HepG2 (cell line): ENCODE data around the gene CPE. TPM values are rescaled to one million over a fixed set of nuclear protein-coding genes. Genes with fewer than 3 reads are reported as not detected.

Experiments
- ATAC-seq: fragments of 200-7000 bp; cut with Tn5 transposase; 3 replicates; pipeline ENCODE4 v1.9.1; 2020; ENCODE audit warnings: mild to moderate bottlenecking, moderate library complexity
- BruUV-seq: library from RNA; stranded (reverse); fragments of 400-500 nt; replicated peaks from 2 replicates; lab custom pipeline; 2021; lab: Mats Ljungman, UMichigan
- CTCF ChIA-PET: fragments of 300-600 bp; formaldehyde crosslinking; extraction: SDS; loops from one replicate; lab custom pipeline; 2021; ENCODE audit warnings: low total read pairs, inconsistent platforms, low intra/inter-chr PET ratio; lab: Yijun Ruan, JAX
- POLR2A ChIA-PET: fragments of 350-600 bp; sonication (Branson Sonifier 250); formaldehyde crosslinking; loops from one replicate; lab custom pipeline; 2020; ENCODE audit warnings: antibody characterized with exemption, inconsistent platforms; lab: Yijun Ruan, JAX
- DNase-seq: peaks from one replicate; pipeline ENCODE4 v3.0.0-alpha.2; 2015; ENCODE audit warnings: low spot score
- FAIRE-seq: peaks from 3 replicates; lab custom pipeline; 2011; peaks lifted over from hg19 to GRCh38; lab: Jason Lieb, UNC
- H2AFZ ChIP-seq: one replicate; pipeline ENCODE4 v1.6.1; 2011; ENCODE audit warnings: low read length, inconsistent platforms
- H3K27ac ChIP-seq: fragments of 300-600 bp; 3 replicates; pipeline ENCODE4 v1.8.0; 2011; ENCODE audit warnings: mixed run types, mild to moderate bottlenecking, mixed read lengths, low read length, inconsistent platforms; ENCODE audit not compliant: insufficient read depth; ENCODE audit errors: extremely low read length
- H3K27me3 ChIP-seq, 2 experiments: fragments of 200-600 bp in 1 of 2; 2 replicates in 1 of 2; 3 replicates in 1 of 2; pipeline versions ENCODE4 v1.6.0 to v1.8.0; 2011; ENCODE audit warnings: low read length in 2 of 2, mild to moderate bottlenecking in 2 of 2, moderate library complexity in 2 of 2, inconsistent platforms in 1 of 2; ENCODE audit not compliant: insufficient read depth in 2 of 2, control insufficient read depth in 1 of 2
- H3K36me3 ChIP-seq, 2 experiments: fragments of 200-600 bp in 1 of 2; replicated peaks in 1 of 2; 2 replicates in 1 of 2; 3 replicates in 1 of 2; pipeline versions ENCODE4 v1.5.1 to v1.8.0; 2011; ENCODE audit warnings: low read length in 2 of 2, inconsistent platforms in 1 of 2; ENCODE audit not compliant: insufficient read depth in 2 of 2, control insufficient read depth in 1 of 2
- H3K4me1 ChIP-seq: 2 replicates; pipeline ENCODE4 v1.5.1; 2012; ENCODE audit warnings: low read length, inconsistent platforms; ENCODE audit not compliant: insufficient read depth
- H3K4me2 ChIP-seq: 2 replicates; pipeline ENCODE4 v1.6.0; 2011; ENCODE audit warnings: low read depth, low read length, inconsistent platforms
- H3K4me3 ChIP-seq, 3 experiments: fragments of 200-600 bp in 1 of 3; sonication (generic), shearing (Covaris generic) in 1 of 3; replicated peaks in 1 of 3; 2 replicates each; pipeline ENCODE4 v1.5.1; 2011 to 2016; ENCODE audit warnings: low read length in 3 of 3, inconsistent platforms in 2 of 3, low read depth in 2 of 3, mild to moderate bottlenecking in 2 of 3, control low read depth in 1 of 3, mixed read lengths in 1 of 3; ENCODE audit not compliant: insufficient read depth in 1 of 3
- H3K79me2 ChIP-seq: one replicate; pipeline ENCODE4 v1.6.1; 2011; ENCODE audit warnings: low read length, inconsistent platforms; ENCODE audit not compliant: insufficient read depth
- H3K9ac ChIP-seq: 2 replicates; pipeline ENCODE4 v1.6.0; 2011; ENCODE audit warnings: mild to moderate bottlenecking, low read depth, low read length, inconsistent platforms; ENCODE audit not compliant: insufficient read depth
- H3K9me3 ChIP-seq: 2 replicates; pipeline ENCODE4 v1.5.1; 2012; ENCODE audit warnings: mild to moderate bottlenecking, low read length
- H4K20me1 ChIP-seq: 2 replicates; pipeline ENCODE4 v1.6.0; 2011; ENCODE audit warnings: inconsistent platforms, mild to moderate bottlenecking, low read length, moderate library complexity; ENCODE audit not compliant: insufficient read depth
- CBX2 ChIP-seq, 2 experiments: fragments of 200-600 bp in 1 of 2; sonication (generic); formaldehyde crosslinking in 1 of 2; IDR thresholded peaks; 2 replicates each; pipeline versions ENCODE4 v1.7.0 to v1.8.1; 2018 to 2022; ENCODE audit warnings: low read depth in 2 of 2, low read length in 1 of 2, mild to moderate bottlenecking in 1 of 2, missing genetic modification reagents in 1 of 2
- CENPT ChIP-seq: sonication (generic); formaldehyde crosslinking; IDR thresholded peaks from 2 replicates; pipeline ENCODE4 v1.8.0; 2022; ENCODE audit warnings: low read depth, mild to moderate bottlenecking, moderate library complexity, missing genetic modification reagents
- HES4 ChIP-seq: sonication (generic); formaldehyde crosslinking; IDR thresholded peaks from 2 replicates; pipeline ENCODE4 v1.9.0; 2021; ENCODE audit warnings: mild to moderate bottlenecking, missing genetic modification reagents, borderline replicate concordance
- JUND ChIP-seq: sonication (generic); formaldehyde crosslinking; IDR thresholded peaks from 2 replicates; pipeline ENCODE4 v1.8.0; 2022; ENCODE audit warnings: mild to moderate bottlenecking, missing genetic modification reagents
- MAFK ChIP-seq, 2 experiments: IDR thresholded peaks in 1 of 2; conservative IDR thresholded peaks in 1 of 2; 2 replicates each; pipeline ENCODE4 v1.6.1; 2011; ENCODE audit warnings: improper control_type of control experiment in 2 of 2, low read length in 2 of 2
- PCBP2 ChIP-seq: fragments of 200-400 bp; formaldehyde crosslinking; optimal IDR thresholded peaks from 2 replicates; pipeline ENCODE3; 2018; ENCODE audit warnings: low read length, low read depth; ENCODE audit not compliant: poor library complexity, severe bottlenecking
- RFX1 ChIP-seq: fragments of 450-650 bp; IDR thresholded peaks from 2 replicates; pipeline ENCODE4 v1.6.1; 2017
- SP2 ChIP-seq: sonication (generic); formaldehyde crosslinking; IDR thresholded peaks from 2 replicates; pipeline ENCODE4 v1.5.1; 2020; ENCODE audit warnings: mild to moderate bottlenecking, missing genetic modification reagents
- SRSF9 ChIP-seq: fragments of 200-400 bp; formaldehyde crosslinking; IDR thresholded peaks from 2 replicates; pipeline ENCODE4 v1.6.1; 2018; ENCODE audit warnings: borderline replicate concordance, mild to moderate bottlenecking, low read depth, low read length; ENCODE audit not compliant: insufficient read depth, poor library complexity, severe bottlenecking
- TCF7L2 ChIP-seq: IDR thresholded peaks from 2 replicates; pipeline ENCODE4 v1.6.1; 2011; ENCODE audit warnings: mild to moderate bottlenecking, low read depth, low read length, moderate library complexity
- TFAP4 ChIP-seq: sonication (generic); IDR thresholded peaks from 2 replicates; pipeline ENCODE4 v1.6.1; 2016; ENCODE audit warnings: low read depth, borderline replicate concordance
- TSC22D2 ChIP-seq: sonication (generic); formaldehyde crosslinking; IDR thresholded peaks from 2 replicates; pipeline ENCODE4 v1.5.1; 2020; ENCODE audit warnings: missing genetic modification reagents, mild to moderate bottlenecking, borderline replicate concordance
- YY1 ChIP-seq: IDR thresholded peaks from 2 replicates; pipeline ENCODE4 v1.6.1; 2011; ENCODE audit warnings: low read length, low read depth, moderate library complexity, mild to moderate bottlenecking; ENCODE audit not compliant: insufficient read depth, insufficient replicate concordance
- ZBTB3 ChIP-seq: sonication (generic); formaldehyde crosslinking; IDR thresholded peaks from 2 replicates; pipeline ENCODE4 v1.4.0; 2020; ENCODE audit warnings: low read depth, mild to moderate bottlenecking, moderate library complexity, missing genetic modification reagents, borderline replicate concordance
- ZNF574 ChIP-seq: sonication (generic); formaldehyde crosslinking; IDR thresholded peaks from 2 replicates; pipeline ENCODE4 v1.4.0; 2020; ENCODE audit warnings: missing genetic modification reagents
- ZNF768 ChIP-seq: sonication (generic); formaldehyde crosslinking; IDR thresholded peaks from 2 replicates; pipeline ENCODE4 v1.4.0; 2020; ENCODE audit warnings: missing genetic modification reagents
- ZNF83 ChIP-seq: sonication (generic); formaldehyde crosslinking; IDR thresholded peaks from 2 replicates; pipeline ENCODE4 v1.4.0; 2020; ENCODE audit warnings: missing genetic modification reagents, mild to moderate bottlenecking, borderline replicate concordance
- ZNF841 ChIP-seq: sonication (generic); formaldehyde crosslinking; IDR thresholded peaks from 2 replicates; pipeline ENCODE4 v1.8.1; 2023; ENCODE audit warnings: missing genetic modification reagents, borderline replicate concordance
- WGBS: methylation state at CpG from one replicate; pipeline ENCODE4 v1.1.6; 2017; ENCODE audit warnings: low lambda C conversion rate; 5-methylcytosine and 5-hydroxymethylcytosine counted together
- in situ Hi-C: cut with HindIII; loops from 2 replicates; pipeline ENCODE4 v1.10.0; 2017; ENCODE audit warnings: low pct_unique_long_range_greater_than_20kb; ENCODE audit not compliant: extremely low pct_ligation_motif_present
- intact Hi-C: fragments of 100-400 bp; cut with micrococcal nuclease; formaldehyde crosslinking; loops from one replicate; pipeline ENCODE4 v1.10.0; 2022; ENCODE audit not compliant: unreplicated experiment
- polyA plus RNA-seq, 8 experiments: library from polyadenylated mRNA; depleted of rRNA in 3 of 8; stranded (reverse) in 7 of 8; unstranded in 1 of 8; fragments of >200 nt; fragmentation: Illumina TruSeq in 4 of 8; extraction: Trizol in 4 of 8; gene quantifications; 2 replicates each; pipeline versions ENCODE4 v1.2.1 to v1.2.3, GENCODE V29; 2011 to 2016; ENCODE audit warnings: low read depth in 4 of 8, missing spikeins in 1 of 8, mixed read lengths in 1 of 8; ENCODE audit not compliant: insufficient read depth in 1 of 8
- total RNA-seq, 5 experiments: library from RNA; depleted of rRNA; stranded (reverse); fragments of >200 nt; fragmentation: Illumina TruSeq; extraction: Trizol; gene quantifications; 2 replicates each; pipeline ENCODE4 v1.2.3, GENCODE V29; 2016; ENCODE audit warnings: low read depth in 1 of 5
- TF ChIP-seq, protein P1 (sequence below): IDR thresholded peaks from 2 replicates; pipeline ENCODE4 v1.6.1; 2016; ENCODE audit warnings: low read depth

The CPE gene
- total and polyA plus RNA-seq, 2 of the 13 experiments (the other 11 are each of a cell fraction or from before 2014, with no cell fraction given): 268 to 852 TPM

GRCh38 chr4:165394275-165394674, 15.5 kb downstream of the CPE start:
- no peaks in the 10 kb centered on the region; a peak in 1 of 5 replicates for H3K27me3 ChIP-seq
- no peak overlapping the region for H3K4me2 ChIP-seq
- in situ Hi-C loops: no loop called here
- no peak overlapping the region for H3K27ac ChIP-seq
- ChIA-PET POLR2A (no interaction called here), CTCF (no interaction called here)
- no peak overlapping the region for H3K9ac ChIP-seq
- intact Hi-C loops: no loop called here
- no peak overlapping the region for H2AFZ ChIP-seq
- WGBS: 98% methylated on average over 5 of the region's 5 CpGs
- DNase-seq: no peak
- no peak for TF ChIP-seq ZNF841
- TF ChIP-seq ZNF768 (CRISPR knock-in tag): no peak
- no peak for TF ChIP-seq TFAP4
- TF ChIP-seq MAFK (conservative IDR thresholded peaks at IDR 0.05 in 1 of 2, IDR thresholded peaks at IDR 0.05 in 1 of 2; ENCODE audit: low read length in 2 of 2): no peak
- no peak for TF ChIP-seq CBX2 (IDR thresholded peaks at IDR 0.05; ENCODE audit: low read depth, low read length)
- no peak for TF ChIP-seq CBX2 (CRISPR knock-in tag; IDR thresholded peaks at IDR 0.05; ENCODE audit: low read depth)
- TF ChIP-seq CENPT (CRISPR knock-in tag): no peak
- no peak for TF ChIP-seq SRSF9
- no peak for TF ChIP-seq TSC22D2
- TF ChIP-seq PCBP2: no peak
- TF ChIP-seq HES4 (CRISPR knock-in tag): no peak
- TF ChIP-seq YY1: no peak
- TF ChIP-seq SP2: no peak
- TF ChIP-seq ZBTB3 (CRISPR knock-in tag): no peak
- TF ChIP-seq, protein P1, sequence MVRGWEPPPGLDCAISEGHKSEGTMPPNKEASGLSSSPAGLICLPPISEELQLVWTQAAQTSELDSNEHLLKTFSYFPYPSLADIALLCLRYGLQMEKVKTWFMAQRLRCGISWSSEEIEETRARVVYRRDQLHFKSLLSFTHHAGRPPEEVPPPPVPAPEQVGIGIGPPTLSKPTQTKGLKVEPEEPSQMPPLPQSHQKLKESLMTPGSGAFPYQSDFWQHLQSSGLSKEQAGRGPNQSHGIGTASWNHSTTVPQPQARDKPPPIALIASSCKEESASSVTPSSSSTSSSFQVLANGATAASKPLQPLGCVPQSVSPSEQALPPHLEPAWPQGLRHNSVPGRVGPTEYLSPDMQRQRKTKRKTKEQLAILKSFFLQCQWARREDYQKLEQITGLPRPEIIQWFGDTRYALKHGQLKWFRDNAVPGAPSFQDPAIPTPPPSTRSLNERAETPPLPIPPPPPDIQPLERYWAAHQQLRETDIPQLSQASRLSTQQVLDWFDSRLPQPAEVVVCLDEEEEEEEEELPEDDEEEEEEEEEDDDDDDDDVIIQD (CRISPR knock-in tag): no peak
- TF ChIP-seq TCF7L2: no peak
- TF ChIP-seq ZNF574 (CRISPR knock-in tag): no peak
- TF ChIP-seq JUND (CRISPR knock-in tag): no peak
- no peak for TF ChIP-seq ZNF83 (CRISPR knock-in tag)
- TF ChIP-seq RFX1: no peak
- no peaks in the 10 kb centered on the region for H3K4me1 ChIP-seq
- no TSS peak for BruUV-seq
- H3K36me3 ChIP-seq: peaks cover 0 to 19% of the 10 kb centered on the region in 2 experiments; a peak in 2 of 5 replicates
- no peaks in the 10 kb centered on the region for H3K9me3 ChIP-seq
- ATAC-seq: no peak
- FAIRE-seq: no peak
- peaks cover 60% of the 10 kb centered on the region for H3K79me2 ChIP-seq
- H4K20me1 ChIP-seq: no peaks in the 10 kb centered on the region
- H3K4me3 ChIP-seq: no peak overlapping the region
